Measurements from ENCODE around the gene LPP. TPM values are rescaled to one million over a fixed set of nuclear protein-coding genes. Genes with fewer than 3 reads are reported as not detected.

The LPP gene
- total RNA-seq, 1 donor from 2014 or later: 79.6 TPM

DNA sequence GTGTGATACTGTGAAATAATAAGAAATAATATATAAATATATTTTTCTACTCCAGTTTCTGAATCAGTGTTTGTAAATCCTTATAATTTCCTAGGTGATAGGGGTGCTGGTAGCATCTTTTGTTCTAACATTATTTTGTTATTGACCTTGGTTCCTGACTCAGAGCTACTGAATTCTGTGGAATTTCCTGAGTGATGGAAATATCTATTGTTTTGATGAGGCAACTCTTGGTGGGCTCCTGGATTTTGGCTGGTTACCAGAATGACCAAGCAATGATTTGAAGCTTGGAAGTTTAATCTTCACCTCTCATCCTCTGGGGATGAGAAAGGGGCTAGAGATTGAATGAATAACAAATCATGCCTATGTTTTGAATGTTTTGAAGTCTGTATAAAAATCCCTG lies 377.3 kb downstream of the LPP start:
- intact Hi-C loops (cut with micrococcal nuclease): no loop called here

GRCh38 chr3:188533172-188533571 lies 379.2 kb downstream of the LPP start:
- intact Hi-C loops (cut with micrococcal nuclease): no loop called here

DNA sequence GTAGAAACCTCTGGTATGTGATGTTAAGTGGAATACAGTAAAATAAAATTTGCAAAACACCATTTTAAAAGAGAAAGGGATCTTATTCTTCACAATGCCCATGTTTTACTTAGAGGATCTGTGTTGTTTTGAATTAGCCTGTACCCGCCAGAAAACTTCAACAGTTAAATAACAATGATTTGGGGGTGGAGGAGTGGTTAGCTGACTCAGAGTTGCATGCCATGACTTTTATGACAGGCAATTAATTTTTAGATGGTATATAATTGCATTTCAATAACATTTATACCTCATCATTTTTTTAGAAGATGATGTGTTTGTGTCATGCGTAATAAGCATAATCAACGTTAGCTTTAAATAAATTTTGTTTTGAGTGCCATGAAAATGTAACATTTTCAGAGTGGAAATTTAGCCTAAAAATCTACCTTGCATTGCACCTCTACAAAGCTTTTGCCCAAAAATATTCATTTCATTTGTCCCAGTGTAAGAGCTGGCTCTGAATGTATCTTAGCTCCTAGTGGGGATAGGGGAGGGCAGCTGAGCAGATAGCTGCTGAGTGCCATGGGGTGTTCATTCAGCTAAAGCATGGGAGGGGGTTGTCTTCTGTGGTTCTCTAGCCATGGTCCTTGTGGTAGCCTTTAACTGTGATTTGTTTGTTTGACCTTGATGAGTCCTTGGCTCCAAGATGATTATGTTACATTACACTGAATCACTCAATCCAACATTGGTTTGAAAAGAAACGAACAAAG lies 379.8 kb downstream of the LPP start:
- intact Hi-C loops (cut with micrococcal nuclease): no loop called here

GRCh38 chr3:188534633-188535032 lies 380.7 kb downstream of the LPP start:
- intact Hi-C loops (cut with micrococcal nuclease): no loop called here

DNA sequence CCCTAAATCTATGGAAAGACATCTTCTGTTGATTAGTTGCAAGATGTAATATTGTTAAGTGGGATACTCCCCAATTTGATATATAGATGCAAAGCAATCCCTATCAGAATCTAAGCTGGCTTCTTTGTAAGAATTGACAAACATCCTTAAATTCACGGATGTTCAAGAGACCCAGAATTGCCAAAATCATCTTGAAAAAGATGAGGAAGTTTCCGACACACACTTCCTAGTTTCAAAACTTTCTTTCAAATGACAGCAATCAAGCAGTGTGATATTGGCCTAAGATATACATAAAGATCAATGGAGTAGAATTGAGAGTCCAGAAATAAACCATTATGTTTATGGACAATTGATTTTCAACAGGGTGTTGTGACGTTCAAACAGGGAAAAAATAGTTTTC lies 383.6 kb downstream of the LPP start:
- intact Hi-C loops (cut with micrococcal nuclease): no loop called here

DNA sequence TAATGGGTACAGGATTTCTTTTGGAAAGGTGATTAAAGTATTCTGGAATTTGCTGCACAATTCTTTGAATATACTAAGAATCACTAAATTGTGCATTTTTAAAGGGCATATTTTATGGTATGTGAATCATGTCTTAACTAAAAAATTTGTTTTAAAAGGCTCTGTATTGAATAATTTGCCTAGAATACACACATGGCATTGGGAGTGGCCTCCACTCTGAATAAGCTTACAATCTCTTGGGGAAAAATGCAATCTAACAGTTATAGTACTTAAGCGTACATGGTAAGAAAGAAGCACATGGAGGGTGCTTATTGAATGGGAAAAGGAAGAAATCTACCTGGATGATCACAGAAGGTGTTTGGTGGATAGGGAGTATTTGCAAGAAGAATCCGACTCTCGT lies 385.1 kb downstream of the LPP start:
- intact Hi-C loops (cut with micrococcal nuclease): no loop called here

DNA sequence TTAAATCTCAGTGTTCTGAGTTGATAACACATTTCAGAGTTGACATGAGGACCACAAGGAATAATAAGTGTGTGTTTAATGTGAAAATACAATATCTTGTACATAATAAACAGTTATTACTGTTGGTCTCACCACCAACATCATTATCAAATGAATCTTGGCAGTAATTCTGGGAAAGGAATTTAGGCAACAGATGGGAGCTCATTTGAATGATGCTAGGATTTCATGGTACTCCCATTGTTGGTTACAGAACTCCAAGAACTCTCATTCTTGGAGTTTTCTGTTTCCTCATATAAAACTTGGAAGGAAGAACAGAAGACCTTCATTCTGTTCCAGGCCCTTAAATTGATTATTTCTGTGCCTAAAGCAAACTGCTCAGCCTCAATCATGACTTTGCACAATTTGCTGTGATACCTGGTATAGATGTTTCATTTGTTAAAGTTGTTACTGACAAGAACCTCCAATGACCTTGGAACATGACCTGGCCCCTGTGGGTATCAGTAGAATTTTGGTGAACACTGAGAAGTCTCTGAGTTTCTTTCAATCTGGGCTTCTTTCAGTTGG lies 385.8 kb downstream of the LPP start:
- intact Hi-C loops (cut with micrococcal nuclease): no loop called here

GRCh38 chr3:188542196-188542595 lies 388.2 kb downstream of the LPP start:
- intact Hi-C loops (cut with micrococcal nuclease): no loop called here

- intact Hi-C loops (cut with micrococcal nuclease): no loop called here
These were observed 390.1 kb downstream of the LPP start for GRCh38 chr3:188544012-188544411.

DNA sequence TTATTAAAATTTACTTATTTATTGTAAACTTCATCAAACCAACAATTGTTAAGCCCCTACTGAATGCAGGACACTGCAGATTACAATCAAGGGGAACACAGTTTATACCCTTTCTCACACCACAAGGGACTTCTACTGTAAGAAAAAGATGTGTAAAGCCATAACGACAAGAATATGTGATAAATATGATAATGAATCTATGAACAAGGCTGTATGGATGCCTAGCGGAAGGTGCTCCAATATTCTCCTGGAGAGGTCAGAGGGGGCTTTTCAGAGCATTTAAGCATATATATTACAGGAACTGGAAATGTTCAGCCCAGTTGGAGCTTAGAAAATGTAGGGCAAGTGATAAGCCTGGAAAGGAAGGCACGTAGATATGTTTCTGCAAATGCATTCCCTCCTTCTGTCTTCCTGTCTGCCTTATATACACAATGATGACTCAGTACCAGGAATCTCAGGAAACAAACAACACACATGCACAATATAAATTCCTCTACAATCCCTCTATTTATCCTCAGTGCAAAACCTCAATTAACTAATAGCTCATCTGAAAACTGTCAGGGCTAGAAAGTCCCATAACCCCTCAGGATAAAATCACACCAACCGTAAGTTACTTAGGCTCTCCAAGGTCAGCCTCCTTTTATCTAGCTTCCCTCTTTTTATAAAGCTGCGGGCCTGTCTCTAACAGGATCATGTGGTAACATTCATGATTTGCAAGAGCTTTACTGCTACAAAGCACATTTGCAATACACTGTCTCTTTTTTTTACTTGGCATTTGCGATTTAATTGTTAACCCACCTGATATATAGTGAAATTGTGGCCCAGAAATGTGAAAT lies 393.1 kb downstream of the LPP start:
- intact Hi-C loops (cut with micrococcal nuclease): no loop called here

DNA sequence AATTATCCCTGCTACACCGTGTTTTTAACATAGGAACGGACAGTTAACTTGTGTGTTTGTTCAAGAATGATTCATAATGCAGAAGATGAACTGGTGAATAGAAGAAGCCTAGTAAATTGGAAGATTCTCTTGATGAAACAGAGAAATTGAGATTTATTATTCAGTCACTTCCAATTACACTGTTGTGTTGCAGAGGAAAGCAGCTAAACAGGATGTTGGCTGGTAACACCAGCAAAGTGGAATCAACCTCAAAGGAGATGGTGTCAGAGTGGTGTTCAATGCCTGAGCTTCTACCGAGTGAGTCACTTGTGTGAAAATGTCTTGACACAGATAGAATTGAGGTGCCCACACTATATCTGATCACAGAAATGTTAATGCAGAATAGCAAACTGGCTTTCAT lies 399.6 kb downstream of the LPP start:
- intact Hi-C loops (cut with micrococcal nuclease): no loop called here

DNA sequence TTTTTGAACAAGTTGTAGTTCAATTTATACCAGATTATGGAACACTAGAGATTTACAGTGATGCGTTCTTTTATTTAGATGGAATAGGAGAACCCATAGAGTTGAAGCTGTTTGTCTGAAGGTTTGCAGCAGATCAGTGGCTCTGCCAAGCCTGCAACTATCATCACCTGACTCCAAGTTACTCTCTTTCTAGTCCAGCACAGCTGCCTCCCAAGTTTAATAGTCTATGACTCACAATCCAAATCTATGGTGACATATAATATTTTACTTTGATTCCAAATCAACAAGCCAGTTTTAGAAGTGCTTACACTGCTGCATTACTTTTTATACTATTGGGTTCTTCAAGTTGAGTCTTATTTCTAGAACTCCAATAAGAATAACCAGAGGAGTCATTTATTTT lies 400.4 kb downstream of the LPP start:
- intact Hi-C loops (cut with micrococcal nuclease): no loop called here

DNA sequence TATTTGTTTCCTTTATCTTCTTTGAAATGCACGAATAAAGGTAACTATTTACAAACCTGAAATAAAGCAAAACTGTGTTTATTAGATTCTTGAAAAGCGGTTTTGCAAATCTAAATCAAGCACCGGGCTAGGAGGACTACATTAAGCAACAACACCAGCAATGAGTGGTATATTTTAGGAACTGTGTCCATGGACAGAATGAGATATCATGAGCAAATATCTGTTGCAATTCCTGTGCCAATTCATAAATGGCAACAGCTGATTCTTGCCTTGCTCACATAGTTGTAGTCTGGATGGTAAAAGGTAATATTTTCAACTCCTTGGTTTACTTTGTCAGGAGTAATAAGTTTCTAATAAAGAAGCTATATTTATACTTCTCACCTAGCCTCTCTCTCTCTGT lies 403.3 kb downstream of the LPP start:
- intact Hi-C loops (cut with micrococcal nuclease): no loop called here

- intact Hi-C loops (cut with micrococcal nuclease): no loop called here
These were observed 404.6 kb downstream of the LPP start for GRCh38 chr3:188558343-188559071.

- intact Hi-C loops (cut with micrococcal nuclease): no loop called here
These were observed 405.1 kb downstream of the LPP start for GRCh38 chr3:188559072-188559429.

DNA sequence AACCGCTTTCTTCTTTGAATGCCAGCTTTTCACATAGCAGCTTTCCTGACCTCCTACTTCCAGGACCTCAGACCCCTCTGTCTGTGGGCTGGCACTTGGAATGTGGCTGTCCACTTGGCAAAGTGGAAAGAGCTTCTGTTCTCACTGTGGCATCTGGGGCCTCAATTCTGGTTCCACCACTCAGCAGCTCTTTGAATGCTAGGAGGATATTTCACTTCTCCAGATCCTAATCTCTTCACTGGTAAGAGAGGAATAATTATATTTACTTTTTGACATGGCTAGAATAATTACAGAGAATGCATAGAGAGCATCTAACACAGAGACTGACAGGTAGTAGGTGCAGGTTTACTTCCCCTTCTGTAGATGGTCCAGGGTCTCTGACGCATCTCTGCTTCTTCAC lies 405.9 kb downstream of the LPP start:
- intact Hi-C loops (cut with micrococcal nuclease): no loop called here

DNA sequence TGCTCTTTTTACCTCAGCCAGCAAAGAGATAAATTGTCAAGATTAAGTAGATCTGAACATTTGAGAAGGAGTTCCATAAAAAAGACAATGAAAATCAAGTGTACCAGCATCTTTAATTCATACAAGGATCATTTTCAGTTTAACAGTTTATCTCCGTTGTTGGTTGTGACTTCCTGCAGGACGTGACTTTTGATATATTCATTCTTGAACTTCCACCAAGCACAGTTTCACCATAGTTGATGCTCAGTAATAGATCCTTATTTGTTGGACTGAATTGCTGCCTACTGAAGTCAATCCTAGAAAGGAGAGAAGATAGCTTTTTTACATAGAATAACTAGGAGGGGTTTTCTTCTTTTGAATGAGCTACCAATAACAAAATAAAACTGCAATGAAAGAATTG lies 408.2 kb downstream of the LPP start:
- intact Hi-C loops (cut with micrococcal nuclease): no loop called here

- intact Hi-C loops (cut with micrococcal nuclease): loop anchor here (5.0 kb wide), 1 partner anchor 825 kb away; no protein-coding TSS in a partner anchor
These were observed 413.7 kb downstream of the LPP start for GRCh38 chr3:188567478-188568195.

- intact Hi-C loops (cut with micrococcal nuclease): loop anchor here (5.0 kb wide), 1 partner anchor 826 kb away; no protein-coding TSS in a partner anchor
These were observed 414.8 kb downstream of the LPP start for GRCh38 chr3:188568736-188569135.

GRCh38 chr3:188571531-188572095 lies 417.7 kb downstream of the LPP start:
- intact Hi-C loops (cut with micrococcal nuclease): no loop called here

Measured in T-helper 2 cell treated with Interferon-gamma antibody and Interleukin-4, amounts not matched to agents 100 ng/mL and 5 ng/mL, for 36 hours (primary cell).